Fibroblast of pulmonary artery (primary cell): Measurements from ENCODE around the gene DAGLA.
A peak's percentile ranks its signal among the peaks of the same experiment; 100 is the strongest.

ENCODE experiments used
- DNase-seq: peaks from one replicate; pipeline ENCODE4 v3.0.0-alpha.2; 2010; ENCODE audit warnings: low read depth
- H3K4me3 ChIP-seq: replicated peaks from 2 replicates; pipeline ENCODE4 v1.5.1; 2011; ENCODE audit warnings: low read depth, mild to moderate bottlenecking, control low read depth, low read length, moderate library complexity
- TF ChIP-seq, protein P1 (sequence below): IDR thresholded peaks from 2 replicates; pipeline ENCODE4 v1.5.1; 2011; ENCODE audit warnings: mild to moderate bottlenecking, control low read depth, low read length, inconsistent platforms; ENCODE audit errors: missing control alignments

The DAGLA gene

GRCh38 chr11:61745781-61746441, 65.7 kb downstream of the DAGLA start:
- TF ChIP-seq, protein P1, sequence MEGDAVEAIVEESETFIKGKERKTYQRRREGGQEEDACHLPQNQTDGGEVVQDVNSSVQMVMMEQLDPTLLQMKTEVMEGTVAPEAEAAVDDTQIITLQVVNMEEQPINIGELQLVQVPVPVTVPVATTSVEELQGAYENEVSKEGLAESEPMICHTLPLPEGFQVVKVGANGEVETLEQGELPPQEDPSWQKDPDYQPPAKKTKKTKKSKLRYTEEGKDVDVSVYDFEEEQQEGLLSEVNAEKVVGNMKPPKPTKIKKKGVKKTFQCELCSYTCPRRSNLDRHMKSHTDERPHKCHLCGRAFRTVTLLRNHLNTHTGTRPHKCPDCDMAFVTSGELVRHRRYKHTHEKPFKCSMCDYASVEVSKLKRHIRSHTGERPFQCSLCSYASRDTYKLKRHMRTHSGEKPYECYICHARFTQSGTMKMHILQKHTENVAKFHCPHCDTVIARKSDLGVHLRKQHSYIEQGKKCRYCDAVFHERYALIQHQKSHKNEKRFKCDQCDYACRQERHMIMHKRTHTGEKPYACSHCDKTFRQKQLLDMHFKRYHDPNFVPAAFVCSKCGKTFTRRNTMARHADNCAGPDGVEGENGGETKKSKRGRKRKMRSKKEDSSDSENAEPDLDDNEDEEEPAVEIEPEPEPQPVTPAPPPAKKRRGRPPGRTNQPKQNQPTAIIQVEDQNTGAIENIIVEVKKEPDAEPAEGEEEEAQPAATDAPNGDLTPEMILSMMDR = no peak
- no peak for DNase-seq

GRCh38 chr11:61746442-61747191, 66.4 kb downstream of the DAGLA start:
- H3K4me3 ChIP-seq = no peak overlapping the region

More at GRCh38 chr11:61745781-61746441, 65.7 kb downstream of the DAGLA start:
- H3K4me3 ChIP-seq = no peak overlapping the region

GRCh38 chr11:61747192-61747966, 67.2 kb downstream of the DAGLA start:
- no peak overlapping the region for H3K4me3 ChIP-seq
- TF ChIP-seq, protein P1 = peak; percentile 91
- peak; percentile 74 for DNase-seq

More at GRCh38 chr11:61746442-61747191, 66.4 kb downstream of the DAGLA start:
- DNase-seq = no peak
- TF ChIP-seq, protein P1 = no peak

GRCh38 chr11:61747967-61748285, 67.7 kb downstream of the DAGLA start:
- H3K4me3 ChIP-seq = no peak overlapping the region
- no peak for DNase-seq
- TF ChIP-seq, protein P1 = no peak

DNA sequence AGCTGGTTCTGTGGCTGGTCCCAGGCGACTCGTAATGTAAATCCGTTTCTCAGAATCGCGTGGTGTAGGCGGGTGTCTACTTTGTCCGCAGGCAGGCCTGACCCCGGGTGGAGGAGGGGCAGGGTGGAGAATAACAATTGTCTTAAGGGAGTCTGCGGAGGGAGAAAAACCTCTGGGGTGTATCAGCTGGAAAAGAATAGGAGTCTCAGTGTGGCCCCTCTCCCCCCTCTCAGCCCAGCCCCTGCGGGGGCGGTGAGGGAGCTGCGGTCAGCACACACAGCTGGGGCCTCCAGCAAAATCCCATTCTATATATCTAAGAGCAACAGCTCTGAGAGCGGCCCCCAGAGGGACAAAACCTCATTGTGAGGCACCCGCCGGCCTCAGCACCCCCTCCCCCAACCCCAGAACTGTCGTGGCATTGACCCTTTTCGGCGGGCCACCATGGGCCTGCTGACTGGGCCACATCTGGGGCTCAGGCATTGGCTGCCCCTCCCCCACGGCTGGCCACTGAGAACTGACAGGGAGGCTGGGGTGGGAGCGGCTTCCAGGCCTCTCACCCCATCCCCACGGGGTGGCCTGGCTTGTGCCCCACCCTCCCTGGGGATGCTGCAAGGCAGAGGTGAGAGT, 69.5 kb downstream of the DAGLA start:
- peak; percentile 42 for DNase-seq
- TF ChIP-seq, protein P1 = no peak
- no peak overlapping the region for H3K4me3 ChIP-seq

- no peak for DNase-seq
- TF ChIP-seq, protein P1 = no peak
- no peak overlapping the region for H3K4me3 ChIP-seq
Measured at GRCh38 chr11:61750631-61751273, 70.6 kb downstream of the DAGLA start.
